ENCODE data around the gene UBE2O.
"Not testable (repeated sequence)": the region's sequence is repeated elsewhere in the genome, so short reads cannot be mapped to it uniquely, and the experiment has no call there.

The UBE2O gene

GRCh38 chr17:76353004-76353598 is 99.9 kb downstream of the UBE2O start:
- Histone ChIP-seq H3K27ac (ENCODE audit: low read length) (peak overlapping the region; percentile 90), H3K9ac (ENCODE audit: low read depth, low read length) (peak overlapping the region; percentile 60), H3K9me3 (ENCODE audit: insufficient read depth, low read length, severe bottlenecking) (no peaks in the 10 kb centered on the region), H3K4me1 (ENCODE audit: insufficient read depth, low read length) (peaks cover 34% of the 10 kb centered on the region), H3K36me3 (ENCODE audit: insufficient read depth, low read length) (peaks cover 4% of the 10 kb centered on the region), H3K79me2 (ENCODE audit: insufficient read depth, low read length) (peaks cover 28% of the 10 kb centered on the region), H3K4me2 (ENCODE audit: insufficient read depth, low read length) (peak overlapping the region; percentile 92), H2AFZ (ENCODE audit: low read depth, low read length) (peak overlapping the region; percentile 81), H4K20me1 (ENCODE audit: insufficient read depth, low read length) (no peaks in the 10 kb centered on the region; the same call in 1 of the 2 replicates), H3K27me3 (ENCODE audit: insufficient read depth, low read length, poor library complexity) (no peaks in the 10 kb centered on the region), H3K4me3 (ENCODE audit: low read depth in 1 of 2, low read length in 2 of 2) (peak overlapping the region; percentile 86 to 97)
- ATAC-seq (ENCODE audit: insufficient read depth, low read depth), result peak; percentile 38
- DNase-seq, result no peak
- no peak for TF ChIP-seq EZH2 (IDR thresholded peaks at IDR 0.05; ENCODE audit: borderline replicate concordance, low read depth, low read length, severe bottlenecking)
- no peak for TF ChIP-seq CTCF (IDR thresholded peaks at IDR 0.05; ENCODE audit: borderline replicate concordance, extremely low read depth, low read length, poor library complexity, severe bottlenecking)

GRCh38 chr17:76351526-76352071 is 101.4 kb downstream of the UBE2O start:
- Histone ChIP-seq H3K4me1 (ENCODE audit: insufficient read depth, low read length) (peaks cover 34% of the 10 kb centered on the region), H2AFZ (ENCODE audit: low read depth, low read length) (no peak overlapping the region), H3K9me3 (ENCODE audit: insufficient read depth, low read length, severe bottlenecking) (no peaks in the 10 kb centered on the region), H3K4me3 (ENCODE audit: low read depth in 1 of 2, low read length in 2 of 2) (peak overlapping the region in 1 of 2 experiments; percentile 38; a peak in 1 of 4 replicates), H3K79me2 (ENCODE audit: insufficient read depth, low read length) (peaks cover 28% of the 10 kb centered on the region), H3K9ac (ENCODE audit: low read depth, low read length) (0 out of 2 replicates have a peak overlapping the region, but pooled peaks have one; percentile 26), H3K36me3 (ENCODE audit: insufficient read depth, low read length) (peaks cover 15% of the 10 kb centered on the region), H4K20me1 (ENCODE audit: insufficient read depth, low read length) (no peaks in the 10 kb centered on the region; the same call in 1 of the 2 replicates), H3K27ac (ENCODE audit: low read length) (no peak overlapping the region), H3K4me2 (ENCODE audit: insufficient read depth, low read length) (peak overlapping the region; percentile 92), H3K27me3 (ENCODE audit: insufficient read depth, low read length, poor library complexity) (no peaks in the 10 kb centered on the region)
- no peak for DNase-seq
- no peak for TF ChIP-seq CTCF (IDR thresholded peaks at IDR 0.05; ENCODE audit: borderline replicate concordance, extremely low read depth, low read length, poor library complexity, severe bottlenecking)
- TF ChIP-seq EZH2 (IDR thresholded peaks at IDR 0.05; ENCODE audit: borderline replicate concordance, low read depth, low read length, severe bottlenecking), result no peak
- ATAC-seq (ENCODE audit: insufficient read depth, low read depth), result no peak

GRCh38 chr17:76350463-76350862 is 102.5 kb downstream of the UBE2O start:
- peaks cover 27% of the 10 kb centered on the region for H3K36me3 ChIP-seq (ENCODE audit: insufficient read depth, low read length)
- no peak overlapping the region for H3K27ac ChIP-seq (ENCODE audit: low read length)
- no peak overlapping the region for H2AFZ ChIP-seq (ENCODE audit: low read depth, low read length)
- no peaks in the 10 kb centered on the region for H3K27me3 ChIP-seq (ENCODE audit: insufficient read depth, low read length, poor library complexity)
- ATAC-seq (ENCODE audit: insufficient read depth, low read depth), result no peak
- H4K20me1 ChIP-seq (ENCODE audit: insufficient read depth, low read length), result no peaks in the 10 kb centered on the region; the same call in 1 of the 2 replicates
- no peak overlapping the region for H3K4me2 ChIP-seq (ENCODE audit: insufficient read depth, low read length)
- no peak for DNase-seq
- no peak overlapping the region for H3K9ac ChIP-seq (ENCODE audit: low read depth, low read length)
- peaks cover 34% of the 10 kb centered on the region for H3K4me1 ChIP-seq (ENCODE audit: insufficient read depth, low read length)
- H3K79me2 ChIP-seq (ENCODE audit: insufficient read depth, low read length), result peaks cover 28% of the 10 kb centered on the region
- no peak overlapping the region for H3K4me3 ChIP-seq (ENCODE audit: low read depth in 1 of 2, low read length in 2 of 2)
- TF ChIP-seq EZH2 (IDR thresholded peaks at IDR 0.05; ENCODE audit: borderline replicate concordance, low read depth, low read length, severe bottlenecking), result no peak
- no peak for TF ChIP-seq CTCF (IDR thresholded peaks at IDR 0.05; ENCODE audit: borderline replicate concordance, extremely low read depth, low read length, poor library complexity, severe bottlenecking)
- H3K9me3 ChIP-seq (ENCODE audit: insufficient read depth, low read length, severe bottlenecking), result no peaks in the 10 kb centered on the region

- H3K36me3 ChIP-seq (ENCODE audit: insufficient read depth, low read length), result peaks cover 56% of the 10 kb centered on the region
- not testable (repeated sequence) for H3K9ac ChIP-seq (ENCODE audit: low read depth, low read length)
Measured at GRCh38 chr17:76346936-76347335, 106.0 kb downstream of the UBE2O start.

More at GRCh38 chr17:76346936-76347335, 106.0 kb downstream of the UBE2O start:
- not testable (repeated sequence) for H4K20me1 ChIP-seq (ENCODE audit: insufficient read depth, low read length); H3K9me3 ChIP-seq (ENCODE audit: insufficient read depth, low read length, severe bottlenecking); H3K27ac ChIP-seq (ENCODE audit: low read length); H3K27me3 ChIP-seq (ENCODE audit: insufficient read depth, low read length, poor library complexity); ATAC-seq (ENCODE audit: insufficient read depth, low read depth); H3K4me2 ChIP-seq (ENCODE audit: insufficient read depth, low read length); DNase-seq; H2AFZ ChIP-seq (ENCODE audit: low read depth, low read length); H3K4me3 ChIP-seq (ENCODE audit: low read depth in 1 of 2, low read length in 2 of 2)
- H3K79me2 ChIP-seq (ENCODE audit: insufficient read depth, low read length), result peaks cover 18% of the 10 kb centered on the region
- peaks cover 13% of the 10 kb centered on the region for H3K4me1 ChIP-seq (ENCODE audit: insufficient read depth, low read length)
